ENCODE results near the gene RMRP. TPM values are rescaled to one million over a fixed set of nuclear protein-coding genes. Genes with fewer than 3 reads are reported as not detected.
A peak's percentile ranks its signal among the peaks of the same experiment; 100 is the strongest.

The RMRP gene
- total RNA-seq, 1 donor from 2014 or later = 8,462 TPM

- H3K27ac ChIP-seq = no peak overlapping the region
- H3K27me3 ChIP-seq = no peaks in the 10 kb centered on the region
- no peaks in the 10 kb centered on the region for H3K36me3 ChIP-seq
- peaks cover 18% of the 10 kb centered on the region for H3K4me1 ChIP-seq
- intact Hi-C loops (cut with DNase I) = no loop called here
- H3K9me3 ChIP-seq = no peaks in the 10 kb centered on the region
- no peak for DNase-seq (ENCODE audit: extremely low spot score in 2 of 2)
- no peak for TF ChIP-seq POLR2AphosphoS5 (IDR thresholded peaks at IDR 0.05; ENCODE audit: insufficient read depth in 1 of 2, low read depth in 1 of 2)
- TF ChIP-seq POLR2A (IDR thresholded peaks at IDR 0.05) = no peak
- TF ChIP-seq, protein P1, sequence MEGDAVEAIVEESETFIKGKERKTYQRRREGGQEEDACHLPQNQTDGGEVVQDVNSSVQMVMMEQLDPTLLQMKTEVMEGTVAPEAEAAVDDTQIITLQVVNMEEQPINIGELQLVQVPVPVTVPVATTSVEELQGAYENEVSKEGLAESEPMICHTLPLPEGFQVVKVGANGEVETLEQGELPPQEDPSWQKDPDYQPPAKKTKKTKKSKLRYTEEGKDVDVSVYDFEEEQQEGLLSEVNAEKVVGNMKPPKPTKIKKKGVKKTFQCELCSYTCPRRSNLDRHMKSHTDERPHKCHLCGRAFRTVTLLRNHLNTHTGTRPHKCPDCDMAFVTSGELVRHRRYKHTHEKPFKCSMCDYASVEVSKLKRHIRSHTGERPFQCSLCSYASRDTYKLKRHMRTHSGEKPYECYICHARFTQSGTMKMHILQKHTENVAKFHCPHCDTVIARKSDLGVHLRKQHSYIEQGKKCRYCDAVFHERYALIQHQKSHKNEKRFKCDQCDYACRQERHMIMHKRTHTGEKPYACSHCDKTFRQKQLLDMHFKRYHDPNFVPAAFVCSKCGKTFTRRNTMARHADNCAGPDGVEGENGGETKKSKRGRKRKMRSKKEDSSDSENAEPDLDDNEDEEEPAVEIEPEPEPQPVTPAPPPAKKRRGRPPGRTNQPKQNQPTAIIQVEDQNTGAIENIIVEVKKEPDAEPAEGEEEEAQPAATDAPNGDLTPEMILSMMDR (IDR thresholded peaks at IDR 0.05) = no peak
- H3K4me3 ChIP-seq = no peak overlapping the region
Observed at GRCh38 chr9:35667939-35668338, 10.1 kb upstream of the RMRP start.

GRCh38 chr9:35666549-35666948 lies 8.7 kb upstream of the RMRP start:
- DNase-seq (ENCODE audit: extremely low spot score in 2 of 2) = no peak
- H3K36me3 ChIP-seq = no peaks in the 10 kb centered on the region
- H3K27me3 ChIP-seq = no peaks in the 10 kb centered on the region
- no peaks in the 10 kb centered on the region for H3K9me3 ChIP-seq
- intact Hi-C loops (cut with DNase I) = no loop called here
- TF ChIP-seq, protein P1 (IDR thresholded peaks at IDR 0.05) = no peak
- no peak for TF ChIP-seq POLR2AphosphoS5 (IDR thresholded peaks at IDR 0.05; ENCODE audit: insufficient read depth in 1 of 2, low read depth in 1 of 2)
- no peak for TF ChIP-seq POLR2A (IDR thresholded peaks at IDR 0.05)
- peaks cover 18% of the 10 kb centered on the region for H3K4me1 ChIP-seq
- no peak overlapping the region for H3K4me3 ChIP-seq
- no peak overlapping the region for H3K27ac ChIP-seq

DNA sequence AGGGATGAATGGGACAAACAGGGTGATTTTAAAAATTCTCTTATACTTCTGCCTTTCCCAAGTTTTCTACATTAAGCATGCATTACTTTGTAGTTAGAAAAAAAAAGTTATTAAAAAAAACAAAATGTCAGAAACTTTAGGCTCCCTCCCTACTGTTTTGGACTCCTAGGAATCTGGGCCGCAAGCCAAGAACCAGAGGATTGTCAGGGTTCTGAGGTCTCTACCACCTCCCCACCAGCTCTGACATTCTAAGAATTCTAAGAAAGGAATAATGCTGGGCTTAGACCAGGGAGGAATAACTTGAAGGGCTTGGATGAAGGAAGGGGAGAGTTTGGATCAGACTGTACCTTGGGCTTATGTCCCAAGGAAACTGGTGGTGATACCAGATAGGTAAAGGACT lies 8.2 kb upstream of the RMRP start:
- Histone ChIP-seq H3K4me3 (no peak overlapping the region), H3K27me3 (no peaks in the 10 kb centered on the region), H3K27ac (no peak overlapping the region), H3K9me3 (no peaks in the 10 kb centered on the region), H3K36me3 (no peaks in the 10 kb centered on the region), H3K4me1 (peaks cover 18% of the 10 kb centered on the region)
- no peak for DNase-seq (ENCODE audit: extremely low spot score in 2 of 2)
- TF ChIP-seq POLR2AphosphoS5 (IDR thresholded peaks at IDR 0.05; ENCODE audit: insufficient read depth in 1 of 2, low read depth in 1 of 2) (no peak), POLR2A (IDR thresholded peaks at IDR 0.05) (no peak)
- TF ChIP-seq, protein P1 (IDR thresholded peaks at IDR 0.05) = no peak
- intact Hi-C loops (cut with DNase I) = no loop called here

- H3K36me3 ChIP-seq = peaks cover 0 to 5% of the 10 kb centered on the region in 2 donors
- peak overlapping the region; percentile 52 to 61 for H3K4me3 ChIP-seq
- peaks cover 18% of the 10 kb centered on the region for H3K4me1 ChIP-seq
- no peak for DNase-seq (ENCODE audit: extremely low spot score in 2 of 2)
- intact Hi-C loops (cut with DNase I) = no loop called here
- no peaks in the 10 kb centered on the region for H3K9me3 ChIP-seq
- H3K27me3 ChIP-seq = no peaks in the 10 kb centered on the region
- TF ChIP-seq POLR2AphosphoS5 (IDR thresholded peaks at IDR 0.05; ENCODE audit: insufficient read depth in 1 of 2, low read depth in 1 of 2) = no peak
- no peak for TF ChIP-seq POLR2A (IDR thresholded peaks at IDR 0.05)
- TF ChIP-seq, protein P1 (IDR thresholded peaks at IDR 0.05) = no peak
- H3K27ac ChIP-seq = peak overlapping the region; percentile 67
Observed at GRCh38 chr9:35665471-35665818, 7.6 kb upstream of the RMRP start.

DNA sequence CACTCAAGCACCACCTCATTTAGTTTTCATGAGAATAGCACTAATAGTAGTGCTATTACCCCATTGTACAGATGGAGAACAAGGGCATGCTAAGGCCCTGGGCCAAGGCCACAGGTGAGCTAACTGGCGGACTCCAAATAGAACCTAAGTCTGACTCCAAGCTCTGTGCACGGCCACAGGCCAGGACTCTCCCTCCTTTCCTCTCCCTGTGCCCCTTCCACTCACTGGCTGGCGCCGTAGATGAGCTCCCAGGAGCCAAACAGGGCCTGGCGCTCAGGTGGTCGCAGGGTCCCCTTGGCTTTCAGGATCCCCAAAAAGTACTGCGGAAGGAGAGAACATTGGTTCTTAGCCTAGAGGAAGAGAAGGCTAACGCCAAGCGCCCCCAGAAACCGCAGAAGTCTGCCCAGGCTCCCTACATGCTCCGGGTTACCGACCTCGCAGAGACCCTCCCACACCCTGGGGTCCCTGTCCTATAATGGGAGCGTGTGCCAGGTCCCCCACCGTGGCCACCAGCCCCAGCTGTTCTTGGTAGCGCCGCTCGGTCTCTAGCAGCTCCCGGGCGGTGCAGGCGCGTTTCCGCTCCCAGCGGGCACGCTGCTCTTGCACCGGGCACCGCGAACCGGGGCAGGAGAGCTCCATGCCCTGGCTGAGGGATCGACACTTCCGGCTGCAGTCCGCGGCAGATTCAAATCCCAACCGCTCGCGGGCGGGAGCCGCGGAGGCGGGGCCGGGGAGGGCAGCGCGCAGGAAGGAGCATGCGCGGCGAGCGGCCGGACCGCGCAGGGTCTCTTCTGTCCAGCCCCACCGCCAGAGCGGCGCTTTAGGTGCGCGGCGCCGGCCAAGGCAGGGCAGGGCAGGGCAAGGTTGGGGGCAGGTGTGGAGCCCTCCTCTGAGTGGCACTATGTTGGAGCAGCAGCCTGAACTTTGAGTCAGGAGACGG lies 7.0 kb upstream of the RMRP start, which contains the start of gene ARHGEF39:
ARHGEF39 (minus strand) TSS at position 665 of the 940 bp plus-strand sequence; CDS start at position 639, 26 bp downstream.
- Histone ChIP-seq H3K4me1 (peaks cover 25% of the 10 kb centered on the region), H3K4me3 (peak within 1 kb of the TSS; percentile 52 to 61), H3K36me3 (peaks cover 0 to 11% of the 10 kb centered on the region in 2 donors), H3K27me3 (no peaks in the 10 kb centered on the region), H3K27ac (peak within 1 kb of the TSS; percentile 67), H3K9me3 (no peaks in the 10 kb centered on the region)
- intact Hi-C loops (cut with DNase I) = no loop called here
- no peak for DNase-seq (ENCODE audit: extremely low spot score in 2 of 2)
- no peak for TF ChIP-seq POLR2A (IDR thresholded peaks at IDR 0.05)
- peak; percentile 40 to 60 for TF ChIP-seq POLR2AphosphoS5 (IDR thresholded peaks at IDR 0.05; ENCODE audit: insufficient read depth in 1 of 2, low read depth in 1 of 2)

All from vagina (tissue), 2 donors.